GM12873 (cell line): ENCODE results near the gene PTN.

Experiments used
- TF ChIP-seq, protein P1 (sequence below): IDR thresholded peaks from 2 replicates; pipeline ENCODE4 v1.5.1; 2012; ENCODE audit warnings: low read depth, mild to moderate bottlenecking, moderate library complexity, low read length, control low read depth; ENCODE audit not compliant: insufficient read depth; ENCODE audit errors: missing control alignments

PTN gene

DNA sequence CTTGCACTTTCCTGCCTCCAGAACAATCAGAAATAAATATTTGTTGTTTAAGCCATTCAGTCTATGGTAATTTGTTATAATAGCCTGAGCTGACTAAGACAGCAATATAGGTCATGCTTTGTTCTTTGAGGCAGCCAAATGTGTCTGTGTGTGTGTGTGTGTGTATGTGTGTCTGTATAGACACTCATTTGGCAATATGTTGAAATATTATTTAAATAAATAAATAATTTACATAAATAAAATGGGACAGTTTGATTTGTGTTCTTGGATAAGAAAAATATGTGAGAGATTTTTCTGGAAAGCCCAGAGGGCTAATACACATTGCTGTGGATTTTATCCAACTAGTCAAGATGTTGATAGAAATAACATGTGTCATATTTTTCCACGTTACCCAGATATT, 140.2 kb downstream of the PTN start:
- TF ChIP-seq, protein P1, sequence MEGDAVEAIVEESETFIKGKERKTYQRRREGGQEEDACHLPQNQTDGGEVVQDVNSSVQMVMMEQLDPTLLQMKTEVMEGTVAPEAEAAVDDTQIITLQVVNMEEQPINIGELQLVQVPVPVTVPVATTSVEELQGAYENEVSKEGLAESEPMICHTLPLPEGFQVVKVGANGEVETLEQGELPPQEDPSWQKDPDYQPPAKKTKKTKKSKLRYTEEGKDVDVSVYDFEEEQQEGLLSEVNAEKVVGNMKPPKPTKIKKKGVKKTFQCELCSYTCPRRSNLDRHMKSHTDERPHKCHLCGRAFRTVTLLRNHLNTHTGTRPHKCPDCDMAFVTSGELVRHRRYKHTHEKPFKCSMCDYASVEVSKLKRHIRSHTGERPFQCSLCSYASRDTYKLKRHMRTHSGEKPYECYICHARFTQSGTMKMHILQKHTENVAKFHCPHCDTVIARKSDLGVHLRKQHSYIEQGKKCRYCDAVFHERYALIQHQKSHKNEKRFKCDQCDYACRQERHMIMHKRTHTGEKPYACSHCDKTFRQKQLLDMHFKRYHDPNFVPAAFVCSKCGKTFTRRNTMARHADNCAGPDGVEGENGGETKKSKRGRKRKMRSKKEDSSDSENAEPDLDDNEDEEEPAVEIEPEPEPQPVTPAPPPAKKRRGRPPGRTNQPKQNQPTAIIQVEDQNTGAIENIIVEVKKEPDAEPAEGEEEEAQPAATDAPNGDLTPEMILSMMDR = no peak

DNA sequence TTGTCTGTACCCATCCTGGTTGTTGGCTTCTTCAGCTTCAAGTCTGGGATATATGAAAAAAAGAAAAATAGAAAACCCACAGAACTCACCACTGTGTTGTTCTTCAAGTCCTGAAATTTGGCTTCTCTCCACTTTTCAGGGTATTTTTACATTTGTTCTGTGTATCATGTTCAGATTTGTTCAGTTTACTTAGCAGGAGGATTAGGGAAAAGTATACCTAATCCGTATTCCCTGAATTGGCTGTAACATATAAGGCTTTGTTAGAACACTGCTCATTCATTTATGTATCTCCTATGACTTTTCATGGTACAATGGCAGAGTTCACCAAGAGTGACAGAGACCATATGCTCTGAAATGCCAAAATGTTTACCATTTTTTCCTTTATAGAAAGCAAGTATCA, 146.9 kb downstream of the PTN start:
- TF ChIP-seq, protein P1 = no peak

GRCh38 chr7:137195996-137196395, 147.5 kb downstream of the PTN start:
- TF ChIP-seq, protein P1 = no peak
